GM19099 (cell line): ENCODE data around the gene CCDC127.

ENCODE experiments used
- POLR2A ChIP-seq: IDR thresholded peaks from 3 replicates; pipeline ENCODE4 v1.6.1; 2011; ENCODE audit warnings: low read depth; ENCODE audit not compliant: insufficient read length; ENCODE audit errors: extremely low read depth

CCDC127 gene

GRCh38 chr5:149745-150485 lies 68.0 kb downstream of the CCDC127 start:
- TF ChIP-seq POLR2A: no peak

GRCh38 chr5:147751-148150 lies 70.2 kb downstream of the CCDC127 start:
- TF ChIP-seq POLR2A: no peak
